Measurements from ENCODE around the gene HS3ST4.

HS3ST4 gene

DNA sequence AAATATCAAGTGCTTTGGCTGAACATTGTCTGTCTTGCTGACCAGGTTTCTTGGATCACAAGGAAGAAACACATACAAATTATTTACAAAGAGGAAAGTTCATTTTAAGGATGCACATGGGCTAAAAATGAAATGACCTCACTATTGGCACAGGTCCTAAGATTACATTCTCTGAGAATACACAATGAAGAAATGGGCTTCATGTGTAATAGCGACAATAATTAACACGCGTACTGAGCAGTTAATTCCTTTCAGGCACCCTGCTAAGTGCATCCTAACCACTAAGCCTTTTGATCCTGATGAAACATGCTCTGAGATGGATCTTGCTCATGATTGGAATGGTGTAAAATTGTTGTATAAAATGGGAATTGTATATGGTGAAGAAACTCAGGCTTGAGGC lies 429.0 kb downstream of the HS3ST4 start:
- no peak for DNase-seq

DNA sequence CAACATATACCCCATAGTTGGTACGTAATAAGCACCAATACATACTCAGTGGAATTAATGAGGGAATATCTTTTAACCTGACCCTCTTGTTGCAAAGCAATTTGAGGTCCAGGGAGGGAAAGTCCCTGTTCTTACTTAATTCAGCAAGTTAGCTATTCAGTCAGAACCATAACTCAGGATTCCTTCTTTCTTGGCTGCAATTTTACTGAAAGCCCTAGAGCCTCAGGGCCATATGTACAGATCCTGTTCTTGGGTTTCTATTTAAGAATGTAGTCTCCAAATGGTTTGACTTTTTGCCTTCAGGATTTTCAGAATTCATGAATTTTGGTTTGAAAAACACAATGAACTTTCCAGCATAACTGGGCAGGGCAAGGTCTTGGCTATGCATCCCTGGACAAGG lies 436.5 kb downstream of the HS3ST4 start:
- DNase-seq: no peak

DNA sequence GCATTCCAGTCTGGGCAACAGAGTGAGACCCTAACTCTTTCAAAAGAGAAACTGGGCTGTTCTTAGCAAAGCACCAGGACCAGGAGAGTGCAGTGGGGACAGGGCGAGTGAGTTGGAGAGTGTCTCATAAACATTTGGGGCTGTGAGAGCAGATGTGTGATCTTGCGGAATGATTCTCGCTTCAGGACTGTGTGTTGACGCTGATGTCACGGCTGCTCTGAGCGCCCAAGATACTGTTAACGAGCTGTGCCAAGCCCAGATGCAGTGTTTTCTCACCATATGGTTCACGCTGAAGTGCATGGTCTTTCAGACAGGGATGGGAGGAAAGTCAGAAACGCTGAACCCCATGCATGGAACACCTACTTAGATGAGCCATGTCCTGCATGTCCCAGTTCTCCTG lies 438.2 kb downstream of the HS3ST4 start:
- DNase-seq: no peak

DNA sequence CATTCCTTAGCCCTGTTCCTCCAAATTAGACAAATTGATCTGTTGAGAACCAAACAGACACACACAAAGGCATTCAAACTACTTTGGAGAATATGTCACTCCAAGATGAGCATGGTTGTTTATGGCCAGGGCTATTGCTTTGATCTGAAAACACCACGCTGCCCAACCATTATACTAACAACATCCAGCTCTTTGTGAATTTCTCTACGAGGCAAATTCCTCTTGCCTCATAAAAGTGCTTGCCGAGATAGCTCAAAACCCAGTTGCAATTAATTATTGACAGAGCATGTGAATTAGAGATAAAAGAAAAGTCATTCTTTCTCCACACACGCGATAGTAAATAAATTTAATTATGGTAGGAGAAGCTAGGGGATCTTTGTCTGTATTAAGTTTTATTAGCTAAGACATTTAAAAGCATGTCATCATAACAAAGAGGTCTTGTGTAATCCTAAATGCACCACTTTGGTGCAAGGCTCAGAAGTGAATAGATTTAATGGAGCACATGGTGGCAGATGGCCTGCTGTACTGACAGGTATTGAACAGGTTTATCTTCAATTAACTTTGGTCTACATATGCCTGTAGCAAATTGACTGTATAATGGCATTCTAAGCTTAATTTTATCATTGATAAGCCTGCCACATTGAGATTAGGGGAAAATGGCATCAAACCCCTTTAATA lies 441.8 kb downstream of the HS3ST4 start:
- DNase-seq: no peak

DNA sequence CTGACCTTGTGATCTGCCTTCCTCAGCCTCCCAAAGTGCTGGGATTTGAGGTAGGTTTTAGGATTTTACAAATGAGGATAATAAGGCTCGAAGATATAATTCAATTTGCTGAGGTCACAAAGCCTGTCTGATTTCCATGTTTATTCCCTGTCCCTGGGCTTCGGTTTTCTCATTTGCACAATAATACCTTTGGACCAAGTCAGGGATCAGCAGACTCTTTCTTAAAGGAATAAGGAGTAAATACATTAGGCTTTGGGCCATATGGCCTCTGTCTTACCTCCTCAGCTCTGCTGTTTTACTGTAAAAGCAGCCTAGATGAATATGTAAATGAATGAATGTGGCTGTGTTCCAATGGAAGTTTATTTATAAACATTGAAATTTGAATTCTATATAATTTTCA lies 442.8 kb downstream of the HS3ST4 start:
- no peak for DNase-seq

DNA sequence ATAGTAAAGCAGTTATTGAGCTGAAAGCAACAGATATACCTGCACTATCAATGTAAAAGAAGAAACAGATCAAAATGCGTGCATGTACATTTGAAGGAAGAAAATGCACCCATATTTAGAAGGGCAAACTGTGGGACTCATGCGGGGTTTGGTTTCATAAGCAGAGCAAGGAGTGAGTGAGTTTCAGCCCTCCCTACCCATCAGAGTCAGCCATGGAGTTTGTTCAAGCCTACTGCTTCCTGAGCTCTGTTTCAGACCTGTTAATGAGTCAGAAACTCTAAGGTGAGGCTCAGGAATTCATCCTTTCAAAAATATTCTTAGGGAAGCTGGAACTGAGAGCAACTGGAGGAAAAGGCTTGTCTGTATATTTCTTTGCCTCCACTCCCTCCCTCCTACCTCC lies 446.2 kb downstream of the HS3ST4 start:
- no peak for DNase-seq

DNA sequence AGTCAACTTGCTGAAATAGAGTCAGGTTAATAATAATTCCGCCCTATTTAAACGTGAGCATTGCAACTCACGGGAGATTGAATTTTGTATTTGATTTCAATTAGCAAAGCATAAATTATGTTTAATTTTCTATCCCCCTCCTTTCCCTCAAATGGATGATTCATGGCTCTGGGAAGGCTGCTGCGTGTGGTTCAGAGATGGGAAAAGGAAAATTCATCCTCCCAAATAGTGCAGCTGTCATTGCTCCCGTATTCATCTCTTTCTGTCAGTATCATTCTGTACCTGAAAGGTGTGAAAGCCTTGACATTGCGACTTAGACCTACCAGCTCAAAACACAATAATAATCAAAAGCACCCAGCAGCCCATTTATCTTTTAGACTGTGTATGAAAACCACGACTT lies 447.3 kb downstream of the HS3ST4 start:
- DNase-seq: no peak

DNA sequence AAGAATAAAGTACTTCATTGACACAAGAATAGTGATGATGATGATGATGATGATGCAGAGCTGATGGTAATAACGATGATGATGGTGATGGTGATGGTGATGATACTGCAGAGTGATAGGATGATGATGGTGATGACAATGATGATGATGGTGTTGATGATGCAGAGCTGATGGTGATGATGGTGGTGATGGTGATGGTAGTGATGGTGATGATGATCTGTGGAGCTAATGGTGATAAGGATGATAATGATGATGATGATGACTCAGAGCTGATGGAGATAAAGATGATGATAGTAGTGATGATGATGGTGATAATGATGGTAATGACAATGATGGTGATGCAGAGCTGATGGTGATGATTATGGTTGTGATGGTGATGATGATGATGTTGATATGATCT lies 448.1 kb downstream of the HS3ST4 start:
- no peak for DNase-seq

DNA sequence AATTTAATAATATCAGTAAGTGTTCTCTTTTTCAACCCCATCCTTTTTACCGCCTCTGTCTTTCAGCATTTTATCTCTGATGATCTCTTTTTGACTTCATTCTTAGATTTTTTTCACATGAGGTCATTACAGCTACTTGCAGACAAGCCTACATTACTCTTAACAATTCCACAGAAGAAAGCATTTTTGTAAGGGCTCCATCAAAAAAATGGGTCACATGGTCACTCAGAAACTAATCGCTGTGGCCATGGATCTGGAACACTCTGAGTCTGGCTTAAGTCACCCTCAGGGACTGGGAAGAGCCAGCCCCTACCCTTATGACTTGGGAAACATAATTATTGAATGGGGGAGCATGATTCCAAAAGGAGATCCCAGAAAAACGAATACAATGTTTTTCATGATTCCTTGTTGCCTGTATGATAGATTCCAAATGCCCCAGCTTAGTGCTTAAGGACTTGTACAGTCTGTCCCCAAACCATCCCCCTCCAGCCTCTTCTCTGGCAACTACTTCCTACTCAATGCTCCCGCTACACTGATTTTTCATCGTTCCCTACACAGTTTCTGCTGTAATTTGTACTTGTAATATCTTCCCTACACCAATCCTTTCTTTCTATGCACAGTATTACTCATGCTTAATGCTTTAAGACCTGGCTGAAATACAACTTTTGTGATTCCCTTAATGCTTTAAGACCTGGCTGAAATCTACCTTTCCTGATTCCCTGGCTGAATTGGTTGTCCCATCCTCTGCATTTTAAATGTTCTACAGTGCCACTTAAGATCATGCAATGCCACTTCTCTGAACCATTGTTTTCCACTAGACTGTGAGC lies 457.8 kb downstream of the HS3ST4 start:
- DNase-seq: no peak

DNA sequence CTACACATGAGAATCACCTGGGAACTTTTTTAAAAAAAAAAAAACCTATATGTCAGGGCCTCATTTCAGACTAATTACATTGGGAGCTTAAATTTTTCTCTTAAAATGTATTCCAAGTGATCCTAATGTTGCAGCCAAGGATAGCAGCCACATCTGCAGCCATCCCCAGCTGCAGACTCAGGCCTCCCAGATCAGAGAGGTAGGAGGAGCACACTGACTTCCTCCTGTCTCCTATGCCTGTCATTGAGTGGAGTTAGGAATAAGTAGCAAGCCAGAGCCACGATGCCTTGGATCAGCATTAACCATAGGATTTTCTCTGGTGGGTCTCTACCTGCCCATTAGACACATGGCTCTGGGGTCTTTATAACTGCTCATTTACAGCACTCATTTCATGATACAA lies 463.5 kb downstream of the HS3ST4 start:
- DNase-seq: no peak

DNA sequence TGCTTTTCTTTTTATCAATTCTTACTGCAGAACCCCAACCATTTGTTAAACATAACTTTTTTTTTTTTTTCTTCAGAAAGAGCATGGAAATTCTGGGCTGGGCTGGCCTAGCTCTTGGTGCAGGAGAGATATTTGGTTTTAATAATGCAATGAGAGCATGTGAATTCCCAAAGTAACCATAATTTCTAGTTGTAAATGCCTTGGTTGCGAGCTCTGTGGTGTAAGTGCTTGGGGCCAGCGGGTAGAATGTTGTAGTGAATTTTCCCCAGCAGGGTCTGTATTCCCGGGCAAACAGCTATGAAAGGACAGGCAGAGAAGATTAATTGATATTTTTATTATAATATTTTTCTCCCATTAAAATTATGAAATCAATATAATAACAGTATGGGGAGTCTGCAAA lies 465.6 kb downstream of the HS3ST4 start:
- DNase-seq: no peak

DNA sequence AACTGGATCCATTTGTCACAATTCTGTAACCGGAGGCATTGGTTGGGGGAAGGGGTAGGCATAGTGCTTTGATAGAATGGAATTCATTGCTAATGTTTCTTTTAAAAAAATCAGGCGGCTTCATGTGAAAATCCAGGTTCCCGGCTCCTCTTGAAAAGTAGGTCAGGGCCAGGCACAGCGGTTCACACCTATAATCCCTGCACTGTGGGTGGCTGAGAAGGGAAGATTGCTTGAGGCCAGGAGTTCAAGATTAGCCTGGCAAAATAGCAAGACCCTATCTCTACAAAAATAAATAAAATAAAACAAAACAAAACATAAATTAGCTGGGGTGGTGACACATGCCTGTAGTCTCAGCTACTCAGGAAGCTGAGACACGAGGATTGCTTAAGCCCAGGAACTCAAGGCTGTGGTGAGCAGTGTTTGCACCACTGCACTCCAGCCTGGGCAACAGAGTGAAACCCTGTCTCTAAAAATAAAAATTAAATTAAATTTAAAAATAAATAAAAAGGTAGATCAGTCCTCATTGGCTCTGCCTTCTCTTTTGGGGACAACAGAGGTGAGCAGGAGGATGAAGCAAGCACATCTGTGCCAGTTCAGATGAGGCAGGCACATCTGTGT lies 466.5 kb downstream of the HS3ST4 start:
- DNase-seq: no peak

DNA sequence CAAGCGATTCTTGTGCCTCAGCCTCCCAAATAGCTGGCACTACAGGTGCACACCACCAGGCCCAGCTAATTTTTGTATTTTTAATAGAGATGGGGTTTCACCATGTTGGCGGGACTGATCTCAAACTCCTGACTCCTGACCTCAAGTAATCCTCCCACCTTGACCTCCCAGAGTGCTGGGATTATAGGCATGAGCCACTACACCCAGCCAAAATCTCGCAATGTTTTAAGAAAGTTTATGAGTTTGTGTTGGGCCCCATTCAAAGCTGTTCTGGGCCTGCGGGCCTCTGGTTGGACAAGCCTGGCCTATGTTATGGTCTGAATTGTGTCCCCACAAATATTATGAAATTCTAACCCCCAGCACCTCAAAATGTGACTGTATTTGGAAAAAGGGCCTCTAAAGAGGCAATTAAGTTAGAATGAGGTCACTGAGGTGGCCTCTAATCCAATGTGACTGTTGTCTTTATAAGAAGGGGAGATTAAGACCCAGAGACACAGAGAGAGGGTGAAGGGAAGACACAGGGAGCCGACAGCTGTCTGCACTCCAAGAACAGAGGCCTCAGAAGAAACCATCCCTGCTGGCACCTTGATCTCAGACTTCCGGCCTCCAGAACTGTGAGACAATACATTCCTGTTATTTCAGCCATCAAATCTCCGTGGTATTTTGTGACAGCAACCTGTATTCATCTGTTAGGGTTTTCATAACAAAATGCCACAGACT lies 469.9 kb downstream of the HS3ST4 start:
- DNase-seq: no peak

DNA sequence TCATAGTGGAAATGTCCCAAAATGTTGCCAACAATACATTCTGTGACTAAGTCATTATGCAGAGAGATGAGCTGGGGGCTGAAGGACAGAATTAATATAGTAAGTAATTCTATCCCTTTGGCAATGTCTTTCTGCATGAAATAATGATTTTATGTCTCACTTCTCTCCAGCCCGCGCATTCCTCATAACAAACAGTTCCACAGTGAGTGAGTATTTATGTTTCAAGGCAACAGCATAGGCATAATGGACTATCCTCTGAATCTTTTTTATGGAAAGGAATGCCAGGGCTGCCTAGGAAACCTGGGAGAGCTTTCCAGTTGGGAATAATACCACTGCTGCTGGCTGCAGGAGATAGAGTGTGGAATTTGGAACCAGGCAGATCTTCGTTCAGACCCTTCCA lies 477.7 kb downstream of the HS3ST4 start:
- no peak for DNase-seq

DNA sequence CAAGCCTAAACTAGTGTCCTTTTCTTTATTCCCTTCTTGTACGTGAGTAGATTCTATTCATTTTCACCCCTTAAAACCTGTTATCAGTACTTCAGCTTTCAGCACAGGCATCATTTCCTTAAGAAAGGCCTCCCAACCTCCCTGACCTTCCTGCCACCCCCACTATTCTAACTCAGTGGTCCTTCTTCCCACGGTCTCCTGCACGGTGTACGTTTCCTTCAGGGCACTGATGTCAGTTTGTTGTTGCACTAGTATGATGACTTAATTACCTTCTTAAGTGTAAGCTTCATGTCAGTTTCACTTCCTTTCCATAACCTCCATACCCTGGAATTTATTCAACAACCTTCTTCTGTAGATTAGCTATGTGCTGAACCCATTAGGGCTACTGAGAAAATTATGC lies 484.2 kb downstream of the HS3ST4 start:
- no peak for DNase-seq

DNA sequence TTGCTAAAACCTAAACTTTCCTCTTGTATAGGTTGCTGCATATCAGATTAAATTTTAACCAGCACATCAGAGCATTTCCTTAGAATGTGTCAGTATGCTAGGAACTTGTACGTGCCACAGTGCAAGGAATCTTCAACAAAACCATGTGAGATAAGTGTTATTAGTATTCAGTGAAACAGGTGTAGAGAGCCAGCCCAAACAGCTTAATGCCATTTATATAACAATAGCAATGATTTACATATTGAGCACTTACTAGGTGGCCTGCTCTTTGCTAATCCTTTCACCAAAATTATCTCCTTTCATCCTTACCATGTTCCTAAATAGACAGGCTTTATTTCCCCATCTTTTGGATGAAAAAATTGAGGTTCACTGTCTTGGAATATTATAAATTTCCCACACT lies 485.7 kb downstream of the HS3ST4 start:
- no peak for DNase-seq

DNA sequence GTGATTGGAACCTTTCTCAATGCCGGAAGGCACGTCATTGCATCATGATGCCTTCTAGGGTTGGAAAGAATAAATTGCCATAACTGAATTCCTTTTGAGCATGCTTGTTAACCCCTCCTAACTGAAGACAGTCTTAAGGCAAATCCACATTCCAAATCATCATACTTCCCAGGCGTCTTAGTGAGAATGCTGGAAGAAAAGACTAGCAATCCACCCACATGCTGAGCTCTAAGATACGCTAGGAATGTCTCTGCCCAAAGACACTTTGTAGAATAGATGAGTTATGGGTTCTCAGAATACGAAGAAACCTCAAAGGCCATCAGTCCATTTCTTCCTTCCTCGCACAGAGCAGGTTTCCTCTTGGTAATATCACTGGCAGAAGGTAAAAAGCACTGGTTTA lies 486.5 kb downstream of the HS3ST4 start:
- DNase-seq: no peak

DNA sequence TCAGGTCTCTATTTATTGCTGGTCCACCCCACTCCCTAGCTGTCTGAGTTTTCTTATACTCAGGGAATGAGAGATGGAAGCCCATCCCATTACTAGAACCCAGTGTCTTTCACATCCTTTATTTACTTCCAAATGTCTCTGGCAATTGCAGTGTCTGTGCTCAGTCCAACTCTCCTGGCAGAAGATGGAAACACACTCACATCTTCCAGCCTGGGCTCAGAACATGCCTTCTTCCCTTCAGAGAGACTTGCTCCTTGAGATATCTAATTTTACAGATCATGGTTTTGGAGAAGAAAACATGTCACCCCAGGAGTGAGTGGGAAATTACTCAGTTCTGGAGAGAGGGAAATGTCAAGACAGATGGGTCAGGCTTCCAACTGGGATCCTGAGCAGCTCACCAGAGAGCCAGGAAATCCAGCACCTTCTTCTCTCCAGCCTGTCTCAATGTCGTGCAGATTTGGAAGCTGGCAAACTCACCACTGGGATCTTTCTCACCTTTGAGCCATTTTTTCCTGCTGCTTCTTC lies 494.4 kb downstream of the HS3ST4 start:
- DNase-seq: no peak

All from NCI-H345 (cell line).